H1 (cell line): ENCODE data around the gene PDE5A. TPM values are rescaled to one million over a fixed set of nuclear protein-coding genes. Genes with fewer than 3 reads are reported as not detected.

Experiments
- CTCF ChIA-PET: fragments of 300-600 bp; sonication (Branson Sonifier 250); formaldehyde crosslinking; loops from one replicate; lab custom pipeline; 2021; ENCODE audit not compliant: partially characterized antibody; lab: Charles Lee
- POLR2A ChIA-PET: fragments of 300-600 bp; sonication (Branson Sonifier 250); formaldehyde crosslinking; loops from one replicate; lab custom pipeline; 2021; ENCODE audit warnings: inconsistent platforms; ENCODE audit not compliant: partially characterized antibody; lab: Charles Lee
- DNase-seq, 2 experiments: peaks; one replicate each; pipeline versions ENCODE4 v3.0.0 to v3.0.0-alpha.2; 2010 to 2022; ENCODE audit warnings: low spot score in 2 of 2, low read depth in 1 of 2, mixed read lengths in 1 of 2
- FAIRE-seq: peaks from 2 replicates; lab custom pipeline; 2011; peaks lifted over from hg19 to GRCh38; lab: Jason Lieb, UNC
- H2AFZ ChIP-seq: 2 replicates; pipeline ENCODE4 v1.8.1; 2012; ENCODE audit warnings: low read length, inconsistent platforms
- H2AK5ac ChIP-seq: 2 replicates; pipeline ENCODE4 v1.6.1; 2013; ENCODE audit warnings: low read depth, low read length
- H2BK120ac ChIP-seq: replicated peaks from 2 replicates; pipeline ENCODE3; 2013; ENCODE audit warnings: low read depth, low read length, inconsistent platforms
- H2BK12ac ChIP-seq: 2 replicates; pipeline ENCODE4 v1.6.1; 2013; ENCODE audit warnings: low read depth, low read length
- H2BK15ac ChIP-seq: 2 replicates; pipeline ENCODE4 v1.6.1; 2013; ENCODE audit warnings: low read length
- H2BK20ac ChIP-seq: 2 replicates; pipeline ENCODE4 v1.6.1; 2013; ENCODE audit warnings: low read length
- H2BK5ac ChIP-seq: 2 replicates; pipeline ENCODE4 v1.6.1; 2013; ENCODE audit warnings: low read depth, low read length
- H3K14ac ChIP-seq: 2 replicates; pipeline ENCODE4 v1.6.1; 2013; ENCODE audit warnings: inconsistent platforms; ENCODE audit not compliant: insufficient read length
- H3K18ac ChIP-seq: 2 replicates; pipeline ENCODE4 v1.6.1; 2013; ENCODE audit warnings: low read length; ENCODE audit errors: extremely low read depth
- H3K23ac ChIP-seq: 2 replicates; pipeline ENCODE4 v1.6.1; 2013; ENCODE audit warnings: inconsistent platforms; ENCODE audit not compliant: insufficient read length
- H3K23me2 ChIP-seq: 2 replicates; pipeline ENCODE4 v1.6.1; 2013; ENCODE audit warnings: low read depth, low read length
- H3K27ac ChIP-seq: 2 replicates; pipeline ENCODE4 v1.6.1; 2011; ENCODE audit warnings: low read depth, low read length, inconsistent platforms
- H3K27me3 ChIP-seq, 4 experiments: replicated peaks in 1 of 4; 1 replicate in 1 of 4; 2 replicates in 3 of 4; pipeline versions ENCODE4 v1.6.1 to v1.8.1; 2011 to 2013; ENCODE audit warnings: low read length in 3 of 4, mild to moderate bottlenecking in 3 of 4, inconsistent platforms in 2 of 4, mixed read lengths in 2 of 4, moderate library complexity in 1 of 4; ENCODE audit not compliant: control insufficient read depth in 3 of 4, insufficient read depth in 3 of 4; ENCODE audit errors: extremely low read depth in 1 of 4
- H3K36me3 ChIP-seq, 4 experiments: 2 replicates each; pipeline versions ENCODE4 v1.6.1 to v1.8.1; 2011 to 2013; ENCODE audit warnings: mild to moderate bottlenecking in 4 of 4, low read length in 3 of 4, moderate library complexity in 2 of 4, control low read depth in 1 of 4, inconsistent platforms in 1 of 4; ENCODE audit not compliant: insufficient read depth in 4 of 4, control insufficient read depth in 2 of 4
- H3K4ac ChIP-seq: replicated peaks from 2 replicates; pipeline ENCODE3; 2013; ENCODE audit warnings: low read length, low read depth, mixed read lengths, inconsistent platforms; ENCODE audit not compliant: insufficient read length
- H3K4me1 ChIP-seq, 4 experiments: replicated peaks in 1 of 4; 1 replicate in 1 of 4; 2 replicates in 3 of 4; pipeline versions ENCODE4 v1.6.1 to v1.8.1; 2011 to 2013; ENCODE audit warnings: low read length in 3 of 4, inconsistent platforms in 2 of 4, mixed read lengths in 1 of 4; ENCODE audit not compliant: insufficient read depth in 4 of 4, control insufficient read depth in 3 of 4
- H3K4me2 ChIP-seq, 2 experiments: 2 replicates each; pipeline versions ENCODE4 v1.6.1 to v1.8.1; 2011 to 2013; ENCODE audit warnings: low read depth in 2 of 2, low read length in 2 of 2, control low read depth in 1 of 2, inconsistent platforms in 1 of 2, mild to moderate bottlenecking in 1 of 2; ENCODE audit not compliant: insufficient read depth in 1 of 2
- H3K4me3 ChIP-seq, 4 experiments: fragments of 200-600, 300-600 bp in 1 of 4; sonication (generic), shearing (Covaris generic), sonication (Bioruptor Twin) in 1 of 4; 2 replicates each; pipeline versions ENCODE4 v1.5.1 to v1.8.1; 2011 to 2016; ENCODE audit warnings: low read length in 4 of 4, low read depth in 3 of 4, control low read depth in 2 of 4, inconsistent platforms in 2 of 4, mild to moderate bottlenecking in 2 of 4, mixed read lengths in 1 of 4, moderate library complexity in 1 of 4; ENCODE audit not compliant: insufficient read depth in 2 of 4; ENCODE audit errors: extremely low read depth in 1 of 4
- H3K56ac ChIP-seq: replicated peaks from 2 replicates; pipeline ENCODE3; 2013; ENCODE audit warnings: low read depth, mild to moderate bottlenecking, mixed read lengths, low read length, inconsistent platforms; ENCODE audit not compliant: insufficient read length
- H3K79me1 ChIP-seq: 2 replicates; pipeline ENCODE4 v1.6.1; 2013; ENCODE audit warnings: low read depth, low read length, control low read depth
- H3K79me2 ChIP-seq, 2 experiments: 2 replicates each; pipeline versions ENCODE4 v1.6.1 to v1.8.1; 2012 to 2013; ENCODE audit warnings: low read length in 2 of 2, mild to moderate bottlenecking in 2 of 2, inconsistent platforms in 1 of 2; ENCODE audit not compliant: insufficient read depth in 2 of 2, control insufficient read depth in 1 of 2
- H3K9ac ChIP-seq, 4 experiments: replicated peaks in 1 of 4; 1 replicate in 1 of 4; 2 replicates in 3 of 4; pipeline versions ENCODE4 v1.6.1 to v1.8.1; 2011 to 2013; ENCODE audit warnings: low read depth in 3 of 4, low read length in 3 of 4, control low read depth in 2 of 4, mild to moderate bottlenecking in 2 of 4, moderate library complexity in 2 of 4, inconsistent platforms in 1 of 4; ENCODE audit errors: extremely low read depth in 1 of 4
- H3K9me3 ChIP-seq, 2 experiments: 2 replicates each; pipeline versions ENCODE4 v1.6.1 to v1.8.1; 2012 to 2013; ENCODE audit warnings: mild to moderate bottlenecking in 2 of 2, moderate library complexity in 2 of 2, control low read depth in 1 of 2, inconsistent platforms in 1 of 2, low read depth in 1 of 2, low read length in 1 of 2, mixed read lengths in 1 of 2; ENCODE audit not compliant: insufficient read depth in 2 of 2
- H4K20me1 ChIP-seq, 2 experiments: replicated peaks in 1 of 2; 2 replicates each; pipeline versions ENCODE3 to v1.8.1; 2011 to 2013; ENCODE audit warnings: inconsistent platforms in 2 of 2, low read length in 2 of 2, mild to moderate bottlenecking in 1 of 2; ENCODE audit not compliant: insufficient read depth in 2 of 2, control insufficient read depth in 1 of 2
- H4K5ac ChIP-seq: 2 replicates; pipeline ENCODE4 v1.6.1; 2013; ENCODE audit warnings: low read length, low read depth, mixed read lengths, inconsistent platforms; ENCODE audit not compliant: insufficient read length
- H4K8ac ChIP-seq: 2 replicates; pipeline ENCODE4 v1.8.0; 2013; ENCODE audit warnings: mild to moderate bottlenecking, moderate library complexity, low read length, inconsistent platforms; ENCODE audit not compliant: insufficient read depth; ENCODE audit errors: extremely low read depth
- H4K91ac ChIP-seq: replicated peaks from 2 replicates; pipeline ENCODE3; 2013; ENCODE audit warnings: low read length, mixed read lengths, inconsistent platforms; ENCODE audit not compliant: insufficient read length
- BACH1 ChIP-seq: IDR thresholded peaks from 2 replicates; pipeline ENCODE4 v1.6.1; 2012; ENCODE audit warnings: low read length, improper control_type of control experiment
- BRCA1 ChIP-seq: IDR thresholded peaks from 2 replicates; pipeline ENCODE4 v1.6.1; 2012; ENCODE audit warnings: low read depth, low read length, improper control_type of control experiment
- CEBPB ChIP-seq: IDR thresholded peaks from 2 replicates; pipeline ENCODE4 v1.6.1; 2012; ENCODE audit warnings: low read depth, low read length
- CTCF ChIP-seq, 3 experiments: IDR thresholded peaks; 1 replicate in 2 of 3; 2 replicates in 1 of 3; pipeline versions ENCODE4 v1.5.1 to v1.6.1; 2011; ENCODE audit warnings: low read length in 3 of 3, mild to moderate bottlenecking in 3 of 3, inconsistent platforms in 2 of 3, low read depth in 1 of 3, moderate library complexity in 1 of 3; ENCODE audit not compliant: insufficient read depth in 1 of 3; ENCODE audit errors: control extremely low read depth in 1 of 3
- E2F6 ChIP-seq: IDR thresholded peaks from 2 replicates; pipeline ENCODE4 v1.6.1; 2012; ENCODE audit warnings: inconsistent platforms
- EP300 ChIP-seq, 2 experiments: IDR thresholded peaks; 1 replicate in 1 of 2; 2 replicates in 1 of 2; pipeline ENCODE4 v1.6.1; 2011 to 2012; ENCODE audit warnings: low read depth in 2 of 2, low read length in 2 of 2, mild to moderate bottlenecking in 2 of 2, borderline replicate concordance in 1 of 2, inconsistent platforms in 1 of 2, moderate library complexity in 1 of 2
- FOSL1 ChIP-seq: IDR thresholded peaks from 2 replicates; pipeline ENCODE4 v1.6.1; 2011; ENCODE audit warnings: mild to moderate bottlenecking, low read depth, low read length, moderate library complexity; ENCODE audit not compliant: insufficient read depth
- RFX5 ChIP-seq: IDR thresholded peaks from 2 replicates; pipeline ENCODE4 v1.6.1; 2011; ENCODE audit warnings: low read depth, low read length, improper control_type of control experiment, borderline replicate concordance
- RNF2 ChIP-seq: fragments of 200-900, 300-1000 bp; sonication (generic); IDR thresholded peaks from 2 replicates; pipeline ENCODE4 v1.7.1; 2016; ENCODE audit warnings: borderline replicate concordance, low read depth, mild to moderate bottlenecking, antibody characterized with exemption, low read length; ENCODE audit not compliant: poor library complexity, severe bottlenecking; ENCODE audit errors: missing control alignments
- SAP30 ChIP-seq: fragments of 300-600 bp; sonication (generic); IDR thresholded peaks from 2 replicates; pipeline ENCODE4 v1.7.1; 2012; ENCODE audit warnings: low read length, moderate library complexity, mild to moderate bottlenecking, inconsistent platforms; ENCODE audit not compliant: insufficient read depth, insufficient replicate concordance
- WGBS, 2 experiments: shearing (Covaris generic) in 1 of 2; methylation state at CpG; one replicate each; pipeline versions ENCODE4 v1.1.6 to v1.1.7; 2013 to 2015; ENCODE audit warnings: low lambda C conversion rate in 2 of 2, mixed read lengths in 2 of 2, inconsistent platforms in 1 of 2, low coverage in 1 of 2, missing lambda C conversion rate in 1 of 2; ENCODE audit not compliant: insufficient replicate concordance in 2 of 2, insufficient coverage in 1 of 2, insufficient read length in 1 of 2; ENCODE audit errors: extremely low coverage in 1 of 2, missing lambda C conversion rate in 1 of 2; 5-methylcytosine and 5-hydroxymethylcytosine counted together
- polyA plus RNA-seq, 7 experiments: library from polyadenylated mRNA; depleted of rRNA in 3 of 7; stranded (reverse) in 5 of 7; unstranded in 2 of 7; fragments of >200 nt in 5 of 7; fragments of 200-250 nt in 2 of 7; gene quantifications; 1 replicate in 5 of 7; 2 replicates in 1 of 7; 4 replicates in 1 of 7; pipeline versions ENCODE4 v1.2.1 to v1.2.3, GENCODE V29; 2011 to 2013; ENCODE audit warnings: missing spikeins in 2 of 7, mixed read lengths in 2 of 7
- total RNA-seq: library from RNA; stranded (reverse); fragmentation: NEBNext Ultra II Directional; extraction: Animal tissue kit (Norgen Biotek cat#: 25700); gene quantifications from 2 replicates; pipeline ENCODE4 v1.2.1, GENCODE V29; 2021

PDE5A gene
- total and polyA plus RNA-seq, 2 of the 8 experiments (the other 6 are each of a cell fraction or from before 2014, with no cell fraction given), result 5.6 to 32.4 TPM

GRCh38 chr4:119587796-119588195, 40.8 kb downstream of the PDE5A start:
- no peak overlapping the region for H4K8ac ChIP-seq
- no peaks in the 10 kb centered on the region for H3K4me1 ChIP-seq
- no peak overlapping the region for H3K9ac ChIP-seq
- no peak overlapping the region for H3K4me2 ChIP-seq
- H3K27ac ChIP-seq, result no peak overlapping the region
- WGBS, 2 experiments, result 95% methylated on average over 2 of the region's 3 CpGs; no CpG with 5 or more reads in 1 of the 2 experiments
- no peak for DNase-seq
- no peak overlapping the region for H2AFZ ChIP-seq
- H3K23me2 ChIP-seq, result no peaks in the 10 kb centered on the region
- H2BK120ac ChIP-seq, result no peak overlapping the region
- H3K79me2 ChIP-seq, result no peaks in the 10 kb centered on the region; a peak in 1 of 4 replicates
- H4K91ac ChIP-seq, result no peak overlapping the region
- POLR2A ChIA-PET, result no interaction called here
- H4K20me1 ChIP-seq, result no peaks in the 10 kb centered on the region
- H2BK12ac ChIP-seq, result no peak overlapping the region
- no peak overlapping the region for H3K4me3 ChIP-seq
- no peak overlapping the region for H2AK5ac ChIP-seq
- H2BK20ac ChIP-seq, result no peak overlapping the region
- CTCF ChIA-PET, result no interaction called here
- no peak overlapping the region for H4K5ac ChIP-seq
- no peaks in the 10 kb centered on the region for H3K79me1 ChIP-seq
- no peak overlapping the region for H2BK15ac ChIP-seq
- H3K9me3 ChIP-seq, result no peaks in the 10 kb centered on the region
- H2BK5ac ChIP-seq, result no peak overlapping the region
- H3K4ac ChIP-seq, result no peak overlapping the region
- H3K56ac ChIP-seq, result no peak overlapping the region
- peaks cover 0 to 3% (median 0%) of the 10 kb centered on the region in 4 experiments; a peak in 3 of 8 replicates for H3K36me3 ChIP-seq
- H3K27me3 ChIP-seq, result no peaks in the 10 kb centered on the region
- no peak overlapping the region for H3K14ac ChIP-seq
- H3K23ac ChIP-seq, result no peak overlapping the region
- no peak overlapping the region for H3K18ac ChIP-seq
- no peak for FAIRE-seq
- no peak for TF ChIP-seq RNF2
- no peak for TF ChIP-seq BACH1
- TF ChIP-seq EP300 (IDR thresholded peaks at IDR 0.05; ENCODE audit: borderline replicate concordance in 1 of 2, low read depth in 2 of 2, low read length in 2 of 2), result no peak
- TF ChIP-seq RFX5, result no peak
- TF ChIP-seq CTCF (IDR thresholded peaks at IDR 0.05; ENCODE audit: control extremely low read depth in 1 of 3, insufficient read depth in 1 of 3, low read depth in 1 of 3, low read length in 3 of 3), result no peak
- TF ChIP-seq FOSL1, result no peak
- no peak for TF ChIP-seq BRCA1
- TF ChIP-seq E2F6, result no peak
- no peak for TF ChIP-seq SAP30
- TF ChIP-seq CEBPB, result no peak
